K562 (cell line): ENCODE data around the gene ZEB2. TPM values are rescaled to one million over a fixed set of nuclear protein-coding genes. Genes with fewer than 3 reads are reported as not detected.

Experiments
- ATAC-seq: fragments of 200-7000 bp; cut with Tn5 transposase; 3 replicates; pipeline ENCODE4 v1.9.1; 2020; ENCODE audit warnings: moderate library complexity
- BruUV-seq: library from RNA; stranded (reverse); fragments of 400-500 nt; replicated peaks from 2 replicates; lab custom pipeline; 2021; lab: Mats Ljungman, UMichigan
- CTCF ChIA-PET: fragments of 300-600 bp; formaldehyde crosslinking; extraction: SDS; loops from one replicate; lab custom pipeline; 2021; ENCODE audit warnings: low intra/inter-chr PET ratio; lab: Yijun Ruan, JAX
- POLR2A ChIA-PET: fragments of 300-600, 350-650 bp; sonication (Branson Sonifier 250); formaldehyde crosslinking; extraction: SDS; loops from one replicate; lab custom pipeline; 2021; ENCODE audit warnings: antibody characterized with exemption, inconsistent platforms; lab: Yijun Ruan, JAX
- DNase-seq, 4 experiments: peaks; one replicate each; pipeline versions ENCODE4 v3.0.0 to v3.0.0-alpha.2; 2011 to 2018; ENCODE audit warnings: low spot score in 3 of 4, mixed read lengths in 3 of 4; ENCODE audit errors: extremely low read depth in 1 of 4
- FAIRE-seq: peaks from 2 replicates; lab custom pipeline; 2011; peaks lifted over from hg19 to GRCh38; lab: Jason Lieb, UNC
- H2AFZ ChIP-seq: 2 replicates; pipeline ENCODE4 v1.6.0; 2011; ENCODE audit warnings: low read depth, low read length, control low read depth, inconsistent platforms
- H3K27ac ChIP-seq: fragments of 200-600 bp; 3 replicates; pipeline ENCODE4 v1.8.0; 2011; ENCODE audit warnings: low read depth, mild to moderate bottlenecking, control low read depth, inconsistent platforms, low read length, moderate library complexity, mixed read lengths; ENCODE audit errors: extremely low read depth
- H3K27me3 ChIP-seq, 2 experiments: fragments of 300-600 bp in 1 of 2; 2 replicates in 1 of 2; 3 replicates in 1 of 2; pipeline versions ENCODE4 v1.6.0 to v1.8.0; 2011; ENCODE audit warnings: inconsistent platforms in 2 of 2, low read length in 2 of 2, mild to moderate bottlenecking in 1 of 2, mixed read lengths in 1 of 2, moderate library complexity in 1 of 2; ENCODE audit not compliant: control insufficient read depth in 2 of 2, insufficient read depth in 2 of 2
- H3K36me3 ChIP-seq: fragments of 300-600 bp; 3 replicates; pipeline ENCODE4 v1.8.0; 2011; ENCODE audit warnings: mild to moderate bottlenecking, low read length, inconsistent platforms; ENCODE audit not compliant: control insufficient read depth, insufficient read depth
- H3K4me1 ChIP-seq, 2 experiments: fragments of 200-600 bp in 1 of 2; replicated peaks in 1 of 2; 2 replicates in 1 of 2; 3 replicates in 1 of 2; pipeline versions ENCODE4 v1.5.1 to v1.8.0; 2011; ENCODE audit warnings: inconsistent platforms in 2 of 2, low read length in 2 of 2, mild to moderate bottlenecking in 1 of 2, mixed read lengths in 1 of 2, moderate library complexity in 1 of 2; ENCODE audit not compliant: control insufficient read depth in 2 of 2, insufficient read depth in 2 of 2
- H3K4me2 ChIP-seq: 2 replicates; pipeline ENCODE4 v1.6.1; 2011; ENCODE audit warnings: low read length, control low read depth, inconsistent platforms, mixed read lengths; ENCODE audit not compliant: insufficient read depth
- H3K4me3 ChIP-seq: fragments of 200-600 bp; sonication (generic), shearing (Covaris generic); 2 replicates; pipeline ENCODE4 v1.5.1; 2016; ENCODE audit warnings: control low read depth, inconsistent platforms
- H3K79me2 ChIP-seq: fragments of 200-600 bp; 3 replicates; pipeline ENCODE4 v1.8.0; 2011; ENCODE audit warnings: low read length, inconsistent platforms; ENCODE audit not compliant: control insufficient read depth, insufficient read depth
- H3K9ac ChIP-seq, 2 experiments: 2 replicates each; pipeline versions ENCODE4 v1.6.0 to v1.6.1; 2011; ENCODE audit warnings: low read depth in 2 of 2, low read length in 2 of 2, control low read depth in 1 of 2, inconsistent platforms in 1 of 2, mild to moderate bottlenecking in 1 of 2, mixed read lengths in 1 of 2; ENCODE audit not compliant: insufficient read depth in 1 of 2
- H3K9me1 ChIP-seq: one replicate; pipeline ENCODE4 v1.6.0; 2011; ENCODE audit warnings: inconsistent platforms, mild to moderate bottlenecking, low read length, moderate library complexity; ENCODE audit not compliant: control insufficient read depth, insufficient read depth
- H3K9me3 ChIP-seq: replicated peaks from 2 replicates; pipeline ENCODE4 v1.5.1; 2011; ENCODE audit warnings: low read depth, low read length, inconsistent platforms; ENCODE audit not compliant: control insufficient read depth, insufficient read depth
- H4K20me1 ChIP-seq: replicated peaks from 2 replicates; pipeline ENCODE4 v1.6.1; 2011; ENCODE audit warnings: low read length, inconsistent platforms, mixed read lengths; ENCODE audit not compliant: control insufficient read depth, insufficient read depth
- ARNT ChIP-seq, 2 experiments: fragments of 450-650 bp; IDR thresholded peaks; 2 replicates each; pipeline ENCODE4 v1.6.1; 2016; ENCODE audit warnings: mild to moderate bottlenecking in 1 of 2
- HMG20A ChIP-seq: fragments of 450-650 bp; formaldehyde crosslinking; conservative IDR thresholded peaks from 2 replicates; pipeline ENCODE4 v1.4.0; 2020; ENCODE audit warnings: mild to moderate bottlenecking, mixed read lengths
- MEIS2 ChIP-seq: fragments of 450-650 bp; IDR thresholded peaks from 2 replicates; pipeline ENCODE4 v1.6.1; 2014; ENCODE audit warnings: mild to moderate bottlenecking; ENCODE audit not compliant: partially characterized antibody
- MYNN ChIP-seq, 2 experiments: sonication (generic); formaldehyde crosslinking in 1 of 2; IDR thresholded peaks; 2 replicates each; pipeline versions ENCODE4 v1.5.0 to v1.6.1; 2016 to 2020; ENCODE audit warnings: antibody characterized with exemption in 1 of 2, missing genetic modification reagents in 1 of 2
- NBN ChIP-seq: fragments of 450-650 bp; IDR thresholded peaks from 2 replicates; pipeline ENCODE4 v1.6.1; 2016; ENCODE audit warnings: low read depth, mild to moderate bottlenecking
- PHF21A ChIP-seq: fragments of 450-650 bp; IDR thresholded peaks from 2 replicates; pipeline ENCODE4 v1.6.1; 2017; ENCODE audit warnings: low read depth, borderline replicate concordance
- RERE ChIP-seq: sonication (generic); formaldehyde crosslinking; IDR thresholded peaks from 2 replicates; pipeline ENCODE4 v1.8.0; 2023; ENCODE audit warnings: missing genetic modification reagents, mild to moderate bottlenecking, borderline replicate concordance
- SP1 ChIP-seq: sonication (generic); formaldehyde crosslinking; IDR thresholded peaks from 2 replicates; pipeline ENCODE4 v1.8.1; 2022; ENCODE audit warnings: mild to moderate bottlenecking, missing genetic modification reagents
- TEAD2 ChIP-seq: fragments of 450-650 bp; IDR thresholded peaks from 2 replicates; pipeline ENCODE4 v1.6.1; 2016; ENCODE audit warnings: missing genetic modification characterization, control low read depth, missing compliant biosample characterization
- WGBS: fragments of 100-300 bp; shearing (Covaris generic); methylation state at CpG from one replicate; pipeline ENCODE4 v1.1.6; 2016; ENCODE audit warnings: low coverage, mixed read lengths; ENCODE audit not compliant: insufficient coverage; ENCODE audit errors: missing lambda C conversion rate; 5-methylcytosine and 5-hydroxymethylcytosine counted together
- in situ Hi-C: fragments of 300-500 bp; cut with MboI; formaldehyde crosslinking; loops from 4 replicates; pipeline ENCODE4 v1.15.0; 2018; ENCODE audit warnings: inconsistent platforms, mixed read lengths
- intact Hi-C: fragments of 100-400 bp; cut with micrococcal nuclease; formaldehyde crosslinking; loops from 2 replicates; pipeline ENCODE4 v1.14.2; 2022
- polyA plus RNA-seq, 8 experiments: library from polyadenylated mRNA; depleted of rRNA in 4 of 8; stranded (reverse) in 5 of 8; unstranded in 3 of 8; fragments of >200 nt; fragmentation: Nextera tagmentation in 2 of 8; fragmentation: Illumina TruSeq in 1 of 8; extraction: Ambion mirVana in 2 of 8; extraction: Trizol in 1 of 8; gene quantifications; 2 replicates each; pipeline versions ENCODE4 v1.2.1 to v1.2.3, GENCODE V29; 2011 to 2014; ENCODE audit warnings: inconsistent platforms in 1 of 8, missing spikeins in 1 of 8
- total RNA-seq, 7 experiments: library from RNA; depleted of rRNA in 6 of 7; stranded (reverse); fragments of >200 nt in 6 of 7; fragmentation: Illumina TruSeq in 2 of 7; extraction: Trizol in 2 of 7; gene quantifications; 2 replicates each; pipeline versions ENCODE4 v1.2.1 to v1.2.3, GENCODE V29; 2011 to 2021; ENCODE audit warnings: low replicate concordance in 1 of 7
- TF ChIP-seq, protein P1 (sequence below): fragments of 200-400 bp; formaldehyde crosslinking; IDR thresholded peaks from 2 replicates; pipeline ENCODE4 v1.6.1; 2017; ENCODE audit warnings: mild to moderate bottlenecking, low read depth, low read length, moderate library complexity

ZEB2 gene
- total and polyA plus RNA-seq, 9 of the 15 experiments (the other 6 are each of a cell fraction or from before 2014, with no cell fraction given), result 15.1 to 113 (median 72.3) TPM

DNA sequence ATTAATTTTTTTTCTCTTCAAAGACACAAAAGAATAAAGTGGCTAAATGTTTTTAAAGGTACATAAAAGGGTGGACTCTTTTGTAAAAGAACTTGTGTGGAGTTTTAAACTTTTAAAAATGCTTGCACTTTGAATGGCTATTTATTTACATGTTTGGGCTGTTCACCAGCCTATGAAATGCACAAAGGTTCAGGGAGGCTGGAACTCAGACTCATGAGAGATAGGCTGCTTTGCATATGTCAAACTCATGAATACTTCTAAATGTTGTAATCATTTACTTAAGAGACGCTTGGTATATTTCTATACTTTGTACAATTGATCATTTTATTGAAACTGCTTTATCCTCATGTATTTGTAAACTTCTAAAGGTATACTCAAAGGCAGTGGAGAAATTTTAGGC lies 79.9 kb downstream of the ZEB2 start (continued):
- TF ChIP-seq ARNT (IDR thresholded peaks at IDR 0.05), result no peak

DNA sequence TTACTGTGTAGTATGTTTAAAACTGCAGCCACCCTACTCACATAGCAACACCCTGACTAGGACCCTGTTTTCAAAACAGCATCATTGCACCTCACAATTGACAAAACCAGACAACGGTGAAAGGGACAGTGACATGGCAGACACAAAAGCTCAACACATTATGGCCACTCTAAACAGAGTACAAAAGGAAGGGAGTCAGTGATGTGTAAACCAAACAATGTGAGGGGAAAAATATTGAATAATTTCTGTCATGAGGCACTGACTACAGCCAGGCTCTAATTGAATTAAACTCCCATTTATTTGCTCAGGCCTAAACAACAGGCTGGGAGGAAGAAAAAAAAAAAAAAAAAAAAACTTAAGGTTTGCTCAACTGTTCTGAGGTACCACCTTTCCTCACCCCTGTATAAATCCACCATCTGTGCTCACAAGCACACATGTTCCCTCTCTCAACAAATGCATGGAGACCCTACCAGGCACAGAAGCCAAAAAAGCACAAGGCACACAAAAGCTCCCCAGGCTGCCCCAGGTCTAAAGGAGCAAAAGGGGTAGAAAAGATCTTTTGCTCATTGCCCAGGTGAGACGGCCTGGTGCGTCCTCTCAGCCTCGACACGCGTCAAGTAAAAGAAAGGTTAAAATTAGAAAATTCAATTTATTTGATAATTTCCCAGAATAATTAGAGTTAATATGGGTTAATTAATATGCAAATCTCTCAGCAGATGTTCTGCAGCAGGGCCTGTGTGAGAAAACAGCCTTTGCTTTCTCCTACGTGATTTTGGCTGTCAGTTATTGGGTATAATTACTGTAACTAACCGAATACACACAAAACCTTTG lies 80.9 kb downstream of the ZEB2 start:
- in situ Hi-C loops, result no loop called here
- H3K4me2 ChIP-seq, result no peak overlapping the region
- no peak overlapping the region; the same call in 1 of the 3 replicates for H3K27ac ChIP-seq
- no peak for DNase-seq
- H3K36me3 ChIP-seq, result peaks cover 67% of the 10 kb centered on the region
- no peak overlapping the region for H3K4me3 ChIP-seq
- WGBS, result 83% methylated on average over 7 of the region's 8 CpGs
- ATAC-seq, result no peak
- no peak for FAIRE-seq
- H3K9me3 ChIP-seq, result no peaks in the 10 kb centered on the region
- no peaks in the 10 kb centered on the region for H3K27me3 ChIP-seq
- peaks cover 3% of the 10 kb centered on the region for H3K9me1 ChIP-seq
- H3K4me1 ChIP-seq, result peaks cover 10 to 37% of the 10 kb centered on the region in 2 experiments
- BruUV-seq, result no TSS peak
- peaks cover 99% of the 10 kb centered on the region for H3K79me2 ChIP-seq
- no peak overlapping the region for H2AFZ ChIP-seq
- CTCF ChIA-PET, result no interaction called here
- POLR2A ChIA-PET, result interaction anchor here (0.8 to 1.7 kb wide), 4 partner anchors 11 to 24 kb away, joined by 4 to 5 read pairs (median 4); no protein-coding TSS in a partner anchor
- intact Hi-C loops, result no loop called here
- no peak overlapping the region for H3K9ac ChIP-seq
- H4K20me1 ChIP-seq, result no peaks in the 10 kb centered on the region
- TF ChIP-seq TEAD2 (tag) (no peak), HMG20A (CRISPR knock-in tag) (no peak), MYNN (IDR thresholded peaks at IDR 0.05) (no peak), MYNN (CRISPR knock-in tag; IDR thresholded peaks at IDR 0.05) (no peak), RERE (CRISPR knock-in tag) (no peak), PHF21A (no peak), NBN (no peak), SP1 (no peak), MEIS2 (no peak)
- TF ChIP-seq, protein P1, sequence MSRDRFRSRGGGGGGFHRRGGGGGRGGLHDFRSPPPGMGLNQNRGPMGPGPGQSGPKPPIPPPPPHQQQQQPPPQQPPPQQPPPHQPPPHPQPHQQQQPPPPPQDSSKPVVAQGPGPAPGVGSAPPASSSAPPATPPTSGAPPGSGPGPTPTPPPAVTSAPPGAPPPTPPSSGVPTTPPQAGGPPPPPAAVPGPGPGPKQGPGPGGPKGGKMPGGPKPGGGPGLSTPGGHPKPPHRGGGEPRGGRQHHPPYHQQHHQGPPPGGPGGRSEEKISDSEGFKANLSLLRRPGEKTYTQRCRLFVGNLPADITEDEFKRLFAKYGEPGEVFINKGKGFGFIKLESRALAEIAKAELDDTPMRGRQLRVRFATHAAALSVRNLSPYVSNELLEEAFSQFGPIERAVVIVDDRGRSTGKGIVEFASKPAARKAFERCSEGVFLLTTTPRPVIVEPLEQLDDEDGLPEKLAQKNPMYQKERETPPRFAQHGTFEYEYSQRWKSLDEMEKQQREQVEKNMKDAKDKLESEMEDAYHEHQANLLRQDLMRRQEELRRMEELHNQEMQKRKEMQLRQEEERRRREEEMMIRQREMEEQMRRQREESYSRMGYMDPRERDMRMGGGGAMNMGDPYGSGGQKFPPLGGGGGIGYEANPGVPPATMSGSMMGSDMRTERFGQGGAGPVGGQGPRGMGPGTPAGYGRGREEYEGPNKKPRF, result no peak
